SK-MEL-5 (cell line): ENCODE results near the gene TAS2R1. TPM values are rescaled to one million over a fixed set of nuclear protein-coding genes. Genes with fewer than 3 reads are reported as not detected.
A peak's percentile ranks its signal among the peaks of the same experiment; 100 is the strongest.

ENCODE experiments used
- DNase-seq: peaks from one replicate; pipeline ENCODE4 v3.0.0-alpha.2; 2016; ENCODE audit warnings: low read depth, low spot score
- in situ Hi-C: cut with HindIII; loops from 2 replicates; pipeline ENCODE4 v1.10.0; 2016; ENCODE audit warnings: low sequenced_read_pairs, high pct_unique_total_duplicates, low pct_unique_long_range_greater_than_20kb
- polyA plus RNA-seq, 2 experiments: library from polyadenylated mRNA; depleted of rRNA; stranded (reverse); fragments of >200 nt; gene quantifications; 2 replicates each; pipeline ENCODE4 v1.2.3, GENCODE V29; 2015
- total RNA-seq: library from RNA; depleted of rRNA; stranded (reverse); fragments of >200 nt; shearing (Covaris generic); gene quantifications from 2 replicates; pipeline ENCODE4 v1.2.3, GENCODE V29; 2014; rRNA removed

The TAS2R1 gene
- not detected in 2 replicates for total RNA-seq
- not detected in 2 replicates for polyA plus RNA-seq (2015; cell fraction: cytosol; rRNA removed)
- not detected in 2 replicates for polyA plus RNA-seq (2015; cell fraction: nucleus; rRNA removed)

DNA sequence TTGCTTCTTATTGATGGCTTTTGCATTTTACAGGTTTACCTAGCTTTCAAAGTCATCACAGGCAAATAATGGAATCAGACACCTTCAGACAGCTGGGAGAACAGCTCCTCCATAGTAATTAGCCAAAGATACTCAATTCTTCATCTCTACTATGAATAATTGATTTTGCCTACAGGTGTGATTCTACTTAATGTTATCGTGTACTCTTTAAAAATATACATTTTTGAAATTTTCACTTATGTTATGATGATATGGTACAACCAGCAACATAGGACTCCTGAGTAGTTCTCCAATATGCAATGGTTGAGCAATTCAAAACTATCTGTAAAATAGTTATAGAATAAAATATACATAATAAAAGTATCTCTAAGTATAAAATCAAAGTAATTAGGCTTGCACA lies at the start of gene TAS2R1:
Gene TAS2R1 (minus strand): TSS at position 101 of the 400 bp plus-strand sequence. CDS start 319 bp downstream, outside the sequence.
- in situ Hi-C loops, result no loop called here
- DNase-seq, result no peak

- in situ Hi-C loops, result no loop called here
Measured at GRCh38 chr5:9670371-9670770, 40.2 kb upstream of the TAS2R1 start.

GRCh38 chr5:9667906-9668305 lies 37.8 kb upstream of the TAS2R1 start:
- DNase-seq, result no peak
- in situ Hi-C loops, result no loop called here

More at GRCh38 chr5:9670371-9670770, 40.2 kb upstream of the TAS2R1 start:
- no peak for DNase-seq

GRCh38 chr5:9663891-9664290 lies 33.7 kb upstream of the TAS2R1 start:
- in situ Hi-C loops, result no loop called here
- no peak for DNase-seq

GRCh38 chr5:9661316-9662015 lies 31.3 kb upstream of the TAS2R1 start:
- no peak for DNase-seq
- in situ Hi-C loops, result no loop called here

DNA sequence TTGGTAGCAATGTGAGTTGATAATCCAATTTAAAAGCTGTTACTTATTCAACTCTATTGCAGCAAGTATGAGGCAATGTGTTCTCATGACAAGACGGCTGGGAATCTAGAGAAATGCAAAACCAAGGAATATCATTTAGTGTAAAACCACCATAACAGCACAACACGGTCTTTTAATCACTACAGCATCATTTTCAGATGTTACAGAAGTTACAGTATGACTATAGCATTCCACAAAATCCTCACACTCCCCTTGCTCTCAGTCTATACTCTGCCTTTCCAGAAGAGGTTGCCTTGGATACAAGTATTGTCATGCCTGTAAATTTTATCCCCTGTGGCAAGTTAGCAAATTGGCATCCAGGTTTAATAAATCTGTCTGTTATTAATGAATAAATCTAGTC lies 28.6 kb upstream of the TAS2R1 start:
- DNase-seq, result no peak

GRCh38 chr5:9657819-9658218 lies 27.7 kb upstream of the TAS2R1 start:
- in situ Hi-C loops, result no loop called here
- DNase-seq, result no peak

More for the DNA sequence above, 28.6 kb upstream of the TAS2R1 start:
- in situ Hi-C loops, result no loop called here

GRCh38 chr5:9655641-9656040 lies 25.5 kb upstream of the TAS2R1 start:
- in situ Hi-C loops, result no loop called here
- no peak for DNase-seq

DNA sequence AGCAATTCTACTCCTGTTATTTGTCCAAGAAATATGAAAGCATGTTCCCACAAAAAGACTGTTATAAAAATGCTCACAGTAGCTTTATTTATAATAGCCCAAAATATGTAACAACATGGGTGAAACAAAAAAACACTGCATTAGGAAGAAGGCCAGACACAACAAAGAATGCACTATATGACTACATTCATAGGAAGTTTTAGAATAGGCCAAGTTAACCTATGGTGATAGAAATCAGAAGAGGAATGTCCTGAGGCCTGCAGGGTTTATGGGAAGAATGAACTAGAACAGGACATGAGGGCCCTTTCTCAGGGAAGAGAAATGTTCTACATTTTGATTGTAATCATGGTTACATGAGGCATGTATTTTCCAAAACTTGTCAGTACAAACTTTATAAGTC lies 24.7 kb upstream of the TAS2R1 start:
- peak; percentile 21 for DNase-seq
- in situ Hi-C loops, result no loop called here

DNA sequence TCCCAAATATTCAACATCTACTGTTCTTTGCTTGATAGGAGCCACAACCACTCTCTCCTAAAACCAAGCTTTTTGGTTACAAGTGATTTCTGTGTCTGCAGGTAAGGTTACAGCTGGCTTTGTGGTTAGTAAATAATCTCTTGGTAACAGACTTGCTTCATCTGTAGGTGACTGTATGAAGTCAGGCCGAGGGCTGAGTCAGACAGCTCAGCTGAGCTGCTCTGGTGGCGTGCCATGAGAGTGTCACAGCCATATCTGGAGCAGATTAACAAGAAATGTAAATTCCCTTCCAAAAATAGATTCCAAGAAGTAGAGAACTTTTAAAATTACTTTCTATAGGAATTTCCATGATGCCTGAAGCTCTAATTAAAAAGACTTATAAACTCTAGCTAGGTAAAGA lies 23.7 kb upstream of the TAS2R1 start:
- in situ Hi-C loops, result no loop called here
- DNase-seq, result no peak

DNA sequence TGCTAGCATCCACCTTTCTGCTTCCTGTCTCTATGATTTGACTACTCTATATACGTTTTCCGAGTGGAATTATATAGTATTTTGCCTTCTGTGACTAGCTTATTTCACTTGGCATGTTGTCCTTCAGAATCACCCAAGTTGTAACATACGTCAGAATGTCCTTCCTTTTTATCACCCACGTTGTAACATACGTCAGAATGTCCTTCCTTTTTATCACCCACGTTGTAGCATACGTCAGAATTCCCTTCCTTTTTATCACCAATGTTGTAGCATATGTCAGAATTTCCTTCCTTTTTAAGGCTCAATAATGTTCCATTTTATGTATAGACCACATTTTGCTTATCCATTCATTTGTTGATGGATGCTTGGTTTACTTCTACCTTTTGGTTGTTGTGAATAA lies 22.9 kb upstream of the TAS2R1 start:
- in situ Hi-C loops, result no loop called here

GRCh38 chr5:9652295-9652694 lies 22.1 kb upstream of the TAS2R1 start:
- no peak for DNase-seq
- in situ Hi-C loops, result no loop called here

More for the DNA sequence above, 22.9 kb upstream of the TAS2R1 start:
- DNase-seq, result no peak

DNA sequence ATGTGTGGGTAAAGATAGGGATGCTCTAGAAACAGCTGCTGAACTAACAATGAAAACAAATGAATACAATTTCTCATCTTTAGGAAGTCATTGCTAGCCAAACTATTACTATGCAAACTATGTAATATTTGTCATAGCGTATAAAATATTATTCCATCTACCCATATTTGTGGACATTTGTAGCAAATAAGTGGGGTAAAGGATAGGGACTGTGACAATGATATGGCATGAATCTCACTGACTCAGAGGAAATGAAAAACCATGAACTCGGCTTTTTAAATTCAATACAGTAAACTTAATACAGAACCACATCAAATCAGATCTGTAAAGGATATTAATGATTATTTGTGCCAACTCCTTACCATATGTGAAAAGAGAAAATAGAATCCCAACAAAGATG lies 16.7 kb upstream of the TAS2R1 start:
- no peak for DNase-seq
- in situ Hi-C loops, result no loop called here

DNA sequence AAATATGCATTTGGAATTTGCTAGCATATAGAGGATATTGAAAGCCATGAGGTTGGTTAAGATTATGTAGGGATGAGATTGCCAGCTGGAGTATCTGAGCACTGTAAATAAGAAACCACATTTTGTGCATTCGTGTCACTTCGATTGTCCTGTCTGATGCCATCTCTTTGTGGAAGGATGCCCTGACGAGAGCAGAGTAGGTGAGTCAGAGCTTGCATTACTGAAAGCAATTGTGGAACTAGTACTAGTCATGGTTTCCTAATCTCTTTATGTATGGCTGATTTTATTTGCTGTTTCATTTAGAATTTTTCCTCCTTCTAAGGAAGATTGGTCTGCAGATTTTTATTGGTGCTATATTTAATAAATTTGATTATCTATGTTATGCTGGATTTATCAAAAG lies 14.5 kb upstream of the TAS2R1 start:
- no peak for DNase-seq
- in situ Hi-C loops, result no loop called here

DNA sequence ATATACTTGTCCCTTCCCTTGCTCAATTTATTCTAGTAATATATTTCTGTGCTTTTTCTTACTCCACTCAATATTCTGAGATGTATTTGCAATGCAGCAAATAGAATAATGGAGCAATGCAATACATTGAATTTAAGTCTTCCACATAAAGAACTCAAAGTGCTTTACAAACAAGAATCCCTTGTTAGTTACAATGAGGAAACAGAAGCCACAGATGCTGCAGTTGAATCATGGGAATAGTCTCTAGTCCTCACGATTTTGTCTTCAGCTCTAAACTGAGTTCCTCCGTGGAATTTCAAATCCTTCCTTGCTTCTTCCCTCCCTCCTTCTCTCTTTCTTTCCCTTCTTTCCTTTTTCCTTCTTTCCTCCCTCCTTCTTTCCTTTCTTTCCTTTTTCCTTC lies 12.5 kb upstream of the TAS2R1 start:
- no peak for DNase-seq
- in situ Hi-C loops, result no loop called here

- in situ Hi-C loops, result no loop called here
- no peak for DNase-seq
Measured at GRCh38 chr5:9641806-9642355, 11.7 kb upstream of the TAS2R1 start.

DNA sequence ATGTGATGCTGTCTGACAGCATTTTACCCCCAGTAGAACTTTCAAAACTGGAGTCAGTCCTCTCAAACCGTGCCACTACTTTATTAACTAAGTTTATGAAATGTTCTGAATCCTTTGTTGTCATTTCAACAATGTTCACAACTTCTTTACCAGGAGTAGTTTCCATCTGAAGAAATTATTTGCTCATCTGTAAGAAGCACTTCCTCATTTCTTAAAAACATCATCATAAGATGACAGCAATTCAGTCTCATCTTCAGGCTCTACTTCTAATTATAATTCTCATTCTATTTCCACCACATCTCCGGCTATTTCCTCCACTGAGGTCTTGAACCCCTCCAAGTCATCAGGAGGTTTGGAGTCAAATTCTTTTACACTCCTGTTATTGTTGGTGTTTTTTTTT lies 2.3 kb upstream of the TAS2R1 start:
- DNase-seq, result no peak
- in situ Hi-C loops, result no loop called here

DNA sequence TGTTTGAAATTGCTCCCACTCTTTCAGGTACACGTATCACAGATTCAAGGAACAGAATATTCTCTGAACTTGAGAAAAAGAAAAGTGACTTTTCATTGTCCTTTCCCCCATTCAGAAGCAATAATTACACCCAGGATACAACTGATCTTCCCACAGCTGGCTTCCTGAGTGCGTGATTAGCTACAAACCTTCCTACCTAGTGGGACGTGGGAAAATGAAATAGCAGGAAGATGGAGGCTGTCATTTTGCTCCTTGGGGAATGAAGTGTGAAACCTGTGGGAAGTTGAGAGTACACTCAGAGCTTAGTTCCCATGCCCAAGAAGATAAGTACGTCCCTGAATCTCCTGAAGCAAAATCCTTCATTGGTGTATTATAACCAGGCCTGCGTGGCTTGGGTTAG lies 2.6 kb downstream of the TAS2R1 start:
- no peak for DNase-seq
- in situ Hi-C loops, result no loop called here

DNA sequence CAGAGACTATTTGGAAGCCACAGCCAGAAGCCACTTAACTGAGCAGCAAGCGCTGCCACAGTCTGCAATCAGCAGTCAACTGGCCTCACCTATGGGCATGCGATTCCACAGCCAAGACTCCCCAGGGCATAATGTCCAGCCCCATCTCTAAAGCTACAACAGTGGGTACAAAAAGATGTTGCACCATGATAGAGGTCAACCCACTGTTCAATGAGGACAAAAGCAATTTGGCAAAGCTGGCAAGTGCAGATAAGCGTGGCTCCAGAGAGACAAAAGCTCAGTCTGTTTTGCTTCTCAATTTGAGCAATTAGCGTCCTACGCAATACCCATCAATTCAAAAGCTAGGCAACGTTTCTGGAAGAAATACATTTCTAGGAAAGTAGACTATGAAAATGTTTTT lies 3.2 kb downstream of the TAS2R1 start:
- in situ Hi-C loops, result no loop called here
- DNase-seq, result no peak
